Activated naive CD4-positive, alpha-beta T cell treated with anti-CD3 and anti-CD28 coated beads, Interleukin-2, amount 50 U/mL, for 72 hours (primary cell): ENCODE measurements around the gene DNM3. TPM values are rescaled to one million over a fixed set of nuclear protein-coding genes. Genes with fewer than 3 reads are reported as not detected.
"Not testable (repeated sequence)": the region's sequence is repeated elsewhere in the genome, so short reads cannot be mapped to it uniquely, and the experiment has no call there.

Experiments used
- ATAC-seq, 2 donors: fragments of 150-1000 bp; cut with Tn5 transposase; 2 replicates each; pipeline ENCODE4 v1.10.0; 2021; ENCODE audit warnings: mild to moderate bottlenecking in 2 of 2, moderate library complexity in 2 of 2
- DNase-seq, 2 donors: peaks; one replicate each; pipeline ENCODE4 v3.0.0; 2021 to 2022; ENCODE audit warnings: low spot score in 2 of 2
- H3K27ac Mint-ChIP-seq, 2 donors: one replicate each; pipeline ENCODE4 v1.8.0; 2022; ENCODE audit warnings: mild to moderate bottlenecking in 2 of 2, mixed read lengths in 2 of 2
- H3K36me3 Mint-ChIP-seq, 2 donors: one replicate each; pipeline ENCODE4 v1.8.0; 2022; ENCODE audit warnings: mixed read lengths in 2 of 2
- H3K9me3 Mint-ChIP-seq, 2 donors: one replicate each; pipeline ENCODE4 v1.8.0; 2022; ENCODE audit warnings: mixed read lengths in 2 of 2
- total RNA-seq, 2 donors: library from RNA; stranded (reverse); gene quantifications; one replicate each; pipeline ENCODE4 v1.2.3, GENCODE V29; 2022

The DNM3 gene
- total RNA-seq, 2 donors from 2014 or later, result 2.6 to 4.5 TPM

- Mint-ChIP-seq H3K36me3 (no peaks in the 10 kb centered on the region), H3K27ac (no peak overlapping the region), H3K9me3 (no peaks in the 10 kb centered on the region)
- no peak for ATAC-seq
- DNase-seq, result no peak
Observed at GRCh38 chr1:172001288-172001687, 160.0 kb downstream of the DNM3 start.

- H3K27ac Mint-ChIP-seq, result no peak overlapping the region
- no peaks in the 10 kb centered on the region for H3K9me3 Mint-ChIP-seq
- ATAC-seq (no peak), DNase-seq (no peak)
- no peaks in the 10 kb centered on the region for H3K36me3 Mint-ChIP-seq
Observed at GRCh38 chr1:172002725-172003345, 161.5 kb downstream of the DNM3 start.

GRCh38 chr1:172003766-172004530 lies 162.7 kb downstream of the DNM3 start:
- Mint-ChIP-seq H3K9me3 (no peaks in the 10 kb centered on the region), H3K27ac (no peak overlapping the region), H3K36me3 (no peaks in the 10 kb centered on the region)
- no peak for DNase-seq
- ATAC-seq, result no peak

GRCh38 chr1:172004671-172005070 lies 163.4 kb downstream of the DNM3 start:
- Mint-ChIP-seq H3K9me3 (no peaks in the 10 kb centered on the region), H3K36me3 (no peaks in the 10 kb centered on the region)

GRCh38 chr1:172005856-172006255 lies 164.6 kb downstream of the DNM3 start:
- H3K36me3 Mint-ChIP-seq, result peaks cover 5 to 7% of the 10 kb centered on the region in 2 donors

More at GRCh38 chr1:172004671-172005070, 163.4 kb downstream of the DNM3 start:
- DNase-seq (no peak), ATAC-seq (no peak)
- H3K27ac Mint-ChIP-seq, result no peak overlapping the region

GRCh38 chr1:172006660-172007059 lies 165.4 kb downstream of the DNM3 start:
- no peak for DNase-seq
- peaks cover 5 to 7% of the 10 kb centered on the region in 2 donors for H3K36me3 Mint-ChIP-seq
- H3K9me3 Mint-ChIP-seq, result peaks cover 0 to 3% of the 10 kb centered on the region in 2 donors
- ATAC-seq, result no peak
- no peak overlapping the region for H3K27ac Mint-ChIP-seq

More at GRCh38 chr1:172005856-172006255, 164.6 kb downstream of the DNM3 start:
- Mint-ChIP-seq H3K27ac (no peak overlapping the region), H3K9me3 (peaks cover 0 to 3% of the 10 kb centered on the region in 2 donors)
- no peak for DNase-seq
- ATAC-seq, result no peak

GRCh38 chr1:172018727-172019311 lies 177.5 kb downstream of the DNM3 start:
- Mint-ChIP-seq H3K36me3 (no peaks in the 10 kb centered on the region), H3K27ac (no peak overlapping the region), H3K9me3 (no peaks in the 10 kb centered on the region)
- no peak for ATAC-seq
- DNase-seq, result no peak

- DNase-seq (no peak), ATAC-seq (no peak)
- H3K27ac Mint-ChIP-seq, result no peak overlapping the region
- H3K36me3 Mint-ChIP-seq, result no peaks in the 10 kb centered on the region
- H3K9me3 Mint-ChIP-seq, result no peaks in the 10 kb centered on the region
Observed at GRCh38 chr1:172019976-172020375, 178.7 kb downstream of the DNM3 start.

GRCh38 chr1:172024516-172024915 lies 183.2 kb downstream of the DNM3 start:
- H3K27ac Mint-ChIP-seq, result no peak overlapping the region

GRCh38 chr1:172024944-172025738 lies 183.8 kb downstream of the DNM3 start:
- ATAC-seq, H3K27ac Mint-ChIP-seq, H3K9me3 Mint-ChIP-seq, H3K36me3 Mint-ChIP-seq, DNase-seq: not testable (repeated sequence)

More at GRCh38 chr1:172024516-172024915, 183.2 kb downstream of the DNM3 start:
- DNase-seq (no peak), ATAC-seq (no peak)
- Mint-ChIP-seq H3K36me3 (no peaks in the 10 kb centered on the region), H3K9me3 (no peaks in the 10 kb centered on the region)

GRCh38 chr1:172040466-172040865 lies 199.2 kb downstream of the DNM3 start:
- Mint-ChIP-seq H3K36me3 (peaks cover 7 to 8% of the 10 kb centered on the region in 2 donors), H3K27ac (no peak overlapping the region), H3K9me3 (peaks cover 0 to 6% of the 10 kb centered on the region in 2 donors)
- ATAC-seq, result no peak
- DNase-seq, result no peak

GRCh38 chr1:172041102-172041501 lies 199.8 kb downstream of the DNM3 start:
- ATAC-seq, result no peak
- H3K9me3 Mint-ChIP-seq, result peaks cover 0 to 5% of the 10 kb centered on the region in 2 donors

GRCh38 chr1:172041742-172042141 lies 200.4 kb downstream of the DNM3 start:
- H3K27ac Mint-ChIP-seq, result no peak overlapping the region
- H3K9me3 Mint-ChIP-seq, result peaks cover 0 to 5% of the 10 kb centered on the region in 2 donors
- DNase-seq (no peak), ATAC-seq (no peak)
- peaks cover 6 to 7% of the 10 kb centered on the region in 2 donors for H3K36me3 Mint-ChIP-seq

More at GRCh38 chr1:172041102-172041501, 199.8 kb downstream of the DNM3 start:
- peaks cover 6 to 7% of the 10 kb centered on the region in 2 donors for H3K36me3 Mint-ChIP-seq
- no peak for DNase-seq
- no peak overlapping the region for H3K27ac Mint-ChIP-seq

- ATAC-seq, result no peak
- no peak overlapping the region for H3K27ac Mint-ChIP-seq
- DNase-seq, result no peak
- peaks cover 6 to 7% of the 10 kb centered on the region in 2 donors for H3K36me3 Mint-ChIP-seq
- H3K9me3 Mint-ChIP-seq, result peaks cover 0 to 5% of the 10 kb centered on the region in 2 donors
Observed at GRCh38 chr1:172043900-172044299, 202.6 kb downstream of the DNM3 start.

- DNase-seq (no peak), ATAC-seq (no peak)
- no peaks in the 10 kb centered on the region for H3K9me3 Mint-ChIP-seq
- H3K27ac Mint-ChIP-seq, result no peak overlapping the region
- H3K36me3 Mint-ChIP-seq, result no peaks in the 10 kb centered on the region
Observed at GRCh38 chr1:172051898-172052297, 210.6 kb downstream of the DNM3 start.

GRCh38 chr1:172054172-172054571 lies 212.9 kb downstream of the DNM3 start:
- Mint-ChIP-seq H3K27ac (no peak overlapping the region), H3K36me3 (no peaks in the 10 kb centered on the region), H3K9me3 (no peaks in the 10 kb centered on the region)
- no peak for ATAC-seq
- no peak for DNase-seq
